ENCODE results near the gene JAG2.

Gene JAG2

GRCh38 chr14:105203701-105204100 lies 35.1 kb upstream of the JAG2 start:
- no peak for DNase-seq

GRCh38 chr14:105203057-105203531 lies 34.5 kb upstream of the JAG2 start:
- DNase-seq = peak in 47 of 56 donors; percentile 16 to 83 (median 52)

- peak in 2 of 56 donors; percentile 10 to 22 for DNase-seq
Measured at GRCh38 chr14:105201925-105202513, 33.4 kb upstream of the JAG2 start.

GRCh38 chr14:105201156-105201924 lies 32.8 kb upstream of the JAG2 start:
- DNase-seq = no peak

- DNase-seq = no peak
Measured at GRCh38 chr14:105200641-105201040, 32.1 kb upstream of the JAG2 start.

GRCh38 chr14:105200074-105200473 lies 31.5 kb upstream of the JAG2 start:
- DNase-seq = no peak

GRCh38 chr14:105199093-105199492 lies 30.5 kb upstream of the JAG2 start:
- no peak for DNase-seq

GRCh38 chr14:105198588-105198987 lies 30.0 kb upstream of the JAG2 start:
- no peak for DNase-seq

- DNase-seq = peak in 3 of 56 donors; percentile 26 to 44 (median 33)
Measured at GRCh38 chr14:105197211-105197641, 28.6 kb upstream of the JAG2 start.

GRCh38 chr14:105196265-105196960 lies 27.8 kb upstream of the JAG2 start:
- peak in 3 of 56 donors; percentile 16 to 67 (median 25) for DNase-seq

- DNase-seq = no peak
Measured at GRCh38 chr14:105195522-105196264, 27.1 kb upstream of the JAG2 start.

GRCh38 chr14:105195051-105195450 lies 26.5 kb upstream of the JAG2 start:
- DNase-seq = no peak

GRCh38 chr14:105193916-105194782 lies 25.6 kb upstream of the JAG2 start:
- peak in 4 of 56 donors; percentile 14 to 42 (median 30) for DNase-seq

GRCh38 chr14:105192866-105193731 lies 24.5 kb upstream of the JAG2 start:
- DNase-seq = no peak

- DNase-seq = no peak
Measured at GRCh38 chr14:105187935-105188524, 19.5 kb upstream of the JAG2 start.

GRCh38 chr14:105187116-105187515 lies 18.5 kb upstream of the JAG2 start:
- DNase-seq = no peak

GRCh38 chr14:105185973-105186372 lies 17.4 kb upstream of the JAG2 start:
- no peak for DNase-seq

GRCh38 chr14:105185001-105185400 lies 16.4 kb upstream of the JAG2 start:
- no peak for DNase-seq

GRCh38 chr14:105184461-105184860 lies 15.9 kb upstream of the JAG2 start:
- no peak for DNase-seq
